HG03064 (cell line): ENCODE data around the gene HSD17B8.
"Not testable (repeated sequence)": the region's sequence is repeated elsewhere in the genome, so short reads cannot be mapped to it uniquely, and the experiment has no call there.

Experiments
- ATAC-seq: cut with Tn5 transposase; IDR thresholded peaks from one replicate; pipeline ENCODE4 v1.9.1; 2021; ENCODE audit warnings: low read depth; ENCODE audit not compliant: unreplicated experiment

Gene HSD17B8

DNA sequence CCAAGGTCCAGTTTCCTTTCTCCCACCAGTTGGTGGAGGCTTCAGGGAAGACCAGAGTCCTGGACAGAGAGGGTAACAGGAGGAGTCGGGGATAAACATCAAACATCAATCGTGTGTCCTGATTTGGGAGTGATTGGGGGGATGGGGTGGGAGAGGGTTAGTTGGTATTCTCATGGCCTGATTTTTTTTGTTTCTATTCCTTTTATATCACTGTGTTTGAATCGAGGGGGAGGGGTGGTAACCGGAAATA lies 365 bp upstream of the HSD17B8 start:
- no peak for ATAC-seq

DNA sequence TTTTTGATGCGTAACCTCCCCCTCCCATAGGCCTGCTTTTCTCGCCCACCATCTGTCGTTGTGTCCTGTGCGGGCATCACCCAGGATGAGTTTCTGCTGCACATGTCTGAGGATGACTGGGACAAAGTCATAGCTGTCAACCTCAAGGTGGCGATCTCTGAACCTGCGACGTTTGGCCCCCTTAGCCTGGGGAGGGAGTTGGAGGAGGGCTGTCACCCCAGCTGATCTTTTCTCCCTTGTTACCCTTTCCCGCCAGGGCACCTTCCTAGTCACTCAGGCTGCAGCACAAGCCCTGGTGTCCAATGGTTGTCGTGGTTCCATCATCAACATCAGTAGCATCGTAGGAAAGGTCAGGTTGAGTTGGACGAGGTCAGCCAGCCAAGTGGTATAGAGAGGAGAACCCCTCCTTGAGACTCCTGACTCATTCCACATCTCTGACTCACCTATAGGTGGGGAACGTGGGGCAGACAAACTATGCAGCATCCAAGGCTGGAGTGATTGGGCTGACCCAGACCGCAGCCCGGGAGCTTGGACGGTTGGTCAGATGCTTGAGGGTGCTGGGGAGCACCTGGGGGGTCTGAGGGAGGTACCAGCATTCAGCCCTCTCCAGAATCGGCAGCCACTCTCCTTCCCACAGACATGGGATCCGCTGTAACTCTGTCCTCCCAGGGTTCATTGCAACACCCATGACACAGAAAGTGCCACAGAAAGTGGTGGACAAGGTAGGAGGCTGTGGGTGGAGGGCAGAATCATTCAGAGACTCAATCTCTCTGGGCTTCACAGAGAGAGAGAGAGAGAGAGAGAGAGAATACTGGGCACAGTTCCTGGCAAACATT lies 954 bp downstream of the HSD17B8 start:
- ATAC-seq: no peak

DNA sequence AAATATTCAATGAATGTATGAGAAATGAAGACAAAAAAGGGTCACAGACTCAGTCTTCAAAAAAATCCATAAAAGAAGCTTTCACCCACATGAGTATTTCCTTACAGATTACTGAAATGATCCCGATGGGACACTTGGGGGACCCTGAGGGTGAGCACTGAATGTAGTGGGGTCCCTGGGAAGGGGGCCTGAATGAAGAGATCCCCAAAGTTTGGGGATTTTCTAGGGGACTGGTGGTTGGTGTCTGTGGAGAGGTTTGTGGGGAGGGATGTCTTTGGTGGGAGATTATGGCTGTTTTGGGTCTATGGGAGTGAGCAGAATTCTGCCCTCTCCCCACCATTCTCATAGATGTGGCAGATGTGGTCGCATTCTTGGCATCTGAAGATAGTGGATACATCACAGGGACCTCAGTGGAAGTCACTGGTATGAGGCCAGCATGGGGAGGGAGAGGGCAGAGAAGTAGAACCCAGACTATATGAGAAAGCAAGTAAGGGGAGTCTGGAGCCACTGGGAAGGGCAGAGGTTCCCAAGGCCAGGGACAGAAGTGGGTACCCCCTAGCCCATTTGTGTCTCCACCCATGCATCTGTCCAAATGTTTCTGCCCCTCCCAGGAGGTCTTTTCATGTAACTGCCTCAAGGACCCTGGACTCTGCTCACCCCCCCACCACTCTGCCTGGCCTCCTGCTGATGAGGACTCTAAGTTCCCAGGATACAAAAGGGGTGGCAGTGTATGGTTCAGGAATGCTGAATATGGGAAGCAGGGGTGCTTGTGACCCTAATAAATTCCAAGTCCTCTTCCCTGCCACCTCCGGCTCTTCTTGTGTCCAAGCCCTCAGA lies 1.8 kb downstream of the HSD17B8 start:
- no peak for ATAC-seq

DNA sequence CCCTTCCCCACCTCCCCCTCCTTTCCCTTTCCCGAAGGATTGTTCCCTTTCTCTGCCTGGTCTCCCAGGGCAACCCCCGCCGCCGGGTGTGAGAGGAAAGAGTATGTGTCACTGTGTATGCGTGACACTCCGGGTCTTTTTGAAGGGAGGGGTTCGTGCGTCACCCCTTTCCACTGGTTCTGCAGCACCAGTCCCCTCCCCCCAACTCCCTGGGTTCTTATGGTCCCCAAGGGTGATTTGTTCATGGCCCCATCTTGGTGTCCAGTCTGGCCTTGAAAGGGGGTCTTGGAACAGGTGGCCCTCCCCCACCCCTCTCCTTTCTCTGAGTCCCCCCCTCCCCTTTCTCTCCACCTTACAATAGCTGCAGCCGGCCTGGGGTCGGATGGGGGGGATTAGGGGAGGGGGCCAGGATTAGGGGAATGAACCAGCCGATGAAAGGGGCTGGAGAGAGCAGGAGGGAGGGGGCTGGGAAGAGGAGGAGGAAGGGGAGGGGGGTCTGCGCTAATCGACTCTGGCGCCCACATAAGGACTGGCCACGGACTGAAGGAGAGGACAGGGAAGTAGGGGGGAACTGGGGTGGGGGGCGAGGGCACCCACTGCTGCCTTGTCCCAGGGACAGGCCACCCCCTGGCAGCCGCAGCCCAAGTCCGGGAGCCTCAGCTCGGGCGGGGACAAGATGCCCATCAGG lies 2.6 kb downstream of the HSD17B8 start:
- no peak for ATAC-seq

DNA sequence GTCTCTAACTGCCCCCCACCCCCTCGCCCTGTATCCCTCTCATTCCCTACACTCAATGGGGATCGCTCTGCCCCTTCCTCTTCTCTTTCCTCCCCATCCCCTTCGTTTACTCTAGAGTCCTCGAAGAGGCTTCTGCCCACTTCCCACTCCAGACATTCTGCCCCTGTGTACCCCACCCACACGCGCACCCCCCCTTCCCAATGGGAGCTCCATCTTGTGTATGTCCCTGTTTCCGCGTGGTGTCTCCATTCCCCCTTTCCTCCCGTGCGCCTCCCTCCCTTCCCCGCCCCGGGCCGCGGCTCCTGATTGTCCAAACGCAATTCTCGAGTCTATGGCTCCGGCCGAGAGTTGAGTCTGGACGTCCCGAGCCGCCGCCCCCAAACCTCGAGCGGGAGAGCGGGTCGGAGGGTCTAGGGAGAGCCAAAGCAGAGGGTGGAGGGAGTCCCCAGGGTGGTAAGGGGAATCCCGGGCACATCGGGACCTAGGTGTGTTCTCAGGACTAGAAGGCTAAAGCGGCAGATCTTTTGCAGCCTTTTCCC lies 3.2 kb downstream of the HSD17B8 start:
- no peak for ATAC-seq

DNA sequence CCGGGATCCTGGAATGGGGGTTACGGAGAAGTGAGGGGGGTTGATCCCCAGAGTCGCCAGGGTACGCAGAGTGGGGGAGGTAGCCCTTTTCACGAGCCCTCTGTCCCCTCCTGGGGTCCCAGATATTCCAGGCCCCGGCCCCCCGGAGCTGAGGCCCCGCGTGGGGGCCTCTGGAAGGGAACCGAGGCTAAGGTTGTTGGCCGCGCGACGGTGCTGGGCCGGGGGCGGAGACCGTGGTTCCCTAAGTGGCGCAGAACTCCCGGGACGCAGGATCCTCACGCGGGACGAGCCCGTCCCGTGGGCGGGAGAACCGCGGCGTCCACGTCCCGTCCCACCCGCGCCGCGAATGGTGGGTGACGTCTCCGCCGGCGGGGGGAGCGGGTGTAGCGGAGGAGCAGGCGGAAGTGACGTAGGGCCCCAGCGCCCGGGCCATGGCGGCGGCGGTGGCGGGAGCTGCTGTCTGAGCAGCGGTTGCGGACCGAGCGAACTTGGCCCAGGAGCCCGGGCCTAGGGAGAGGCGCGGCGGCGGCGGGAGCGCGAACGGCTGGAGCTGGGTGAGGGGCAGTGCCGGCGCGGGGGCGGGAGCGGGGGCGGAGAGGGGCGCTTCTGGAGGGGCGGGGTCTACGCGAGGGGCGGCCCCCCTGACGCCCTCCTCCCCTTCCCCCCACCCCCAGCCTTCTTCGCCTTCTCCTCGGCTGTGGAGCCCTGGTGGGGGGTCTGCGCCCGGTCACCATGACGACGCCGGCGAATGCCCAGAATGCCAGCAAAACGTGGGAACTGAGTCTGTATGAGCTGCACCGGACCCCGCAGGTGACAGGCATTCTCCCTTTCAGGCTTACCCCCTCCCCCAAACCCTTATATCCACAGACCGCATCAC lies 3.9 kb downstream of the HSD17B8 start, which contains the start of gene RING1:
RING1 (plus strand) TSS at position 410 of the 877 bp plus-strand sequence; CDS start at position 733, 323 bp downstream.
- ATAC-seq: no peak

DNA sequence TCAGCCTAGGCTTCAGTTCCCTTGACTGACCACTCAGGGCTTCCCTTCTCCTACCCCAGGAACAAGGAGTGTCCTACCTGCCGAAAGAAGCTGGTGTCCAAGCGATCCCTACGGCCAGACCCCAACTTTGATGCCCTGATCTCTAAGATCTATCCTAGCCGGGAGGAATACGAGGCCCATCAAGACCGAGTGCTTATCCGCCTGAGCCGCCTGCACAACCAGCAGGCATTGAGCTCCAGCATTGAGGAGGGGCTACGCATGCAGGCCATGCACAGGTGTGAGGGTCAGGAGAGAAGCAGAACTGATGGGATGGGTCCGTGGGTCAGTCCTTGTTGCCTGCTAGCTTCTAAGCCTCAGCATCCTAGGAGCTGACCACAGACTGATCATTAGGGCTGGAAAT lies 5.4 kb downstream of the HSD17B8 start:
- ATAC-seq: no peak

DNA sequence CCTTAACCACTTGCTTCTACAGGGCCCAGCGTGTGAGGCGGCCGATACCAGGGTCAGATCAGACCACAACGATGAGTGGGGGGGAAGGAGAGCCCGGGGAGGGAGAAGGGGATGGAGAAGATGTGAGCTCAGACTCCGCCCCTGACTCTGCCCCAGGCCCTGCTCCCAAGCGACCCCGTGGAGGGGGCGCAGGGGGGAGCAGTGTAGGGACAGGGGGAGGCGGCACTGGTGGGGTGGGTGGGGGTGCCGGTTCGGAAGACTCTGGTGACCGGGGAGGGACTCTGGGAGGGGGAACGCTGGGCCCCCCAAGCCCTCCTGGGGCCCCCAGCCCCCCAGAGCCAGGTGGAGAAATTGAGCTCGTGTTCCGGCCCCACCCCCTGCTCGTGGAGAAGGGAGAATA lies 6.7 kb downstream of the HSD17B8 start:
- no peak for ATAC-seq

DNA sequence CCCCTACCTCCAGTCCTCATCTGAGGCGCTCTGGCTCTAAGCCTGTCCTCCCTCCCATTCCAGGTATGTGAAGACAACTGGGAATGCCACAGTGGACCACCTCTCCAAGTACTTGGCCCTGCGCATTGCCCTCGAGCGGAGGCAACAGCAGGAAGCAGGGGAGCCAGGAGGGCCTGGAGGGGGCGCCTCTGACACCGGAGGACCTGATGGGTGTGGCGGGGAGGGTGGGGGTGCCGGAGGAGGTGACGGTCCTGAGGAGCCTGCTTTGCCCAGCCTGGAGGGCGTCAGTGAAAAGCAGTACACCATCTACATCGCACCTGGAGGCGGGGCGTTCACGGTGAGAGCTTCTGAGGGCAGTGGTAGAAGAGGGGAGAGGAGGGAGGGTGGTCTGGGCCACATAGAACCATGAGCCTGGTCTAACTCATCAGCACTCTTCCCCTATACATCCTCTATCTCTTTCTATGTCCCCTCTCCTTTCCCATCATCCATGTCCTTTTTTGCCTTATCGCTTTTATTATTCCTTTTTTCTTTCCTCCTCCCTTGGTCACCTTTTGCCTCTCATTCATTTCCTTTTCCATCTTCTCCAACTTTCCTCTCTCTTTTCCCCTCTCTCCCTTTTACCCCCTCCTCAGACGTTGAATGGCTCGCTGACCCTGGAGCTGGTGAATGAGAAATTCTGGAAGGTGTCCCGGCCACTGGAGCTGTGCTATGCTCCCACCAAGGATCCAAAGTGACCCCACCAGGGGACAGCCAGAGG lies 7.4 kb downstream of the HSD17B8 start:
- ATAC-seq: no peak

DNA sequence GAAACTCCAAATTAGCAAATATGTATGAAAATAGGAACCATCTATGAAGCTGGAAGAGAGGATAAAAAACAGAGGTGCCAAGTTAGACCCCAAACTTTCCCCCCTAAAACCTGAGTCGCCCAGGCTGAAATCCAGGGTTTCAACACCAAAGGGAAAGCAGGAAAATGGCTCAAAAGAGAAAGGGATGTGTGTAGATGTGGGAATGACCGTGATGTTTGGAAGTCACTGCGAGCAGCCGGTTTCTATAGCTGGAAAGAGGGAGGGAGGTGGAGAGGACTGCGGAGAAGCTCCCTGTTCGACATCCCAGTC lies 8.4 kb downstream of the HSD17B8 start:
- no peak for ATAC-seq

DNA sequence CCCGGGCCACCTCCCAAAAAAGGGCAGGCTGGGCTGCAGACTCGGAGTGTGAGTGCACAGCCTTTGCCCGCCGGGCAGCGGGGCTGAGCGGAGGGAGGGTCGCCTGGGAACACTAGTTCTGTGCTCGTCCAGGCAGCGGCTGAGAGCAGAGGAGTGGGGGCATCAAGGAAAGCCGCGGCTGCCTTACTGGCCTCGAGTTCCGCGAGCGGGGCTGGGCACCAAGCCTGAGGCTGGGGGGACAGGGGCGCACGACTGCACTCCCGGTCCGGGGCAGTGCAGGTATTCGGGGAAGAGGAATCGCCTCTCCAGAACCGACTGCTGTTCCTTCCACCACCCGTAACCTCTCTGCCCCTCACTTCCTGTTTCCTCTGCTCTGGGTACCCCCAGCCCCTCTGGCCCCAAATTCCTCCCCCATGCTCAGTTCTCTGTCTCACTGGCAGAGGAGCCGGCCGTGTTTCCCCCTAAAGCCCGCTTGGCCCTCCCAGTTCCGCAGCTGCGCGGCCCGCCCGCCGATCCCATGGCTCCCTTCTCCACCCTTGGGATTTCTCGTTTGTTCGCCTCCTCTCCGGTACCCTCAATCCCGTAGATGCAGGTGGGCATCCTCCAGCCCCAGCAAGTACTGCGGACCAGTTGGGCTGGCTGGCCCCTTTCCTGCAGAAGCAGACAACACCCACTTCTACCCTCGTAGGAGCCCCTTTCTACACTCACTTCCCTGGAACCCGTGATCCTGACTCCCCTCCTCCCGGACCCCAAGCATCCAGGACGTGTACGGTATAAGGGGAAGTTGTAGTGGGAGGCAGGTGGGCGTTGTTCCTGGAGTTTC lies 8.9 kb downstream of the HSD17B8 start:
- no peak for ATAC-seq

DNA sequence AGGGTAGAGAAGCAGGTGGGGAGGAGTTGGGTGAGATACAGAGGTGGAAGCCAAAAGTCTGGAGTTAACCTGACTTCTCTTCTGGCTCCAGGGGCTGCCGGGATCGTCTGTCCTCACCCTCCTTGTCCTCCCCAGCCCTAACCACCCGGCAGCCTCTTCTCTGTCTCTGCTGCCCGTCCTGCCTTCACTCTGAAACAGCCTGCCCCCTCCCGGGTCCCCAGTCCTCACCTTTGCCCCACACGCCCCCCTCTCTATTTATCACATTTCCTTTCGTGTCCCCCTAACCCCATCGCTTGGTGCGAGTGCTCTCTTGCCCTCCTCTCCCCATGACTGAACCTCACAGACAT lies 9.5 kb downstream of the HSD17B8 start:
- ATAC-seq: no peak

DNA sequence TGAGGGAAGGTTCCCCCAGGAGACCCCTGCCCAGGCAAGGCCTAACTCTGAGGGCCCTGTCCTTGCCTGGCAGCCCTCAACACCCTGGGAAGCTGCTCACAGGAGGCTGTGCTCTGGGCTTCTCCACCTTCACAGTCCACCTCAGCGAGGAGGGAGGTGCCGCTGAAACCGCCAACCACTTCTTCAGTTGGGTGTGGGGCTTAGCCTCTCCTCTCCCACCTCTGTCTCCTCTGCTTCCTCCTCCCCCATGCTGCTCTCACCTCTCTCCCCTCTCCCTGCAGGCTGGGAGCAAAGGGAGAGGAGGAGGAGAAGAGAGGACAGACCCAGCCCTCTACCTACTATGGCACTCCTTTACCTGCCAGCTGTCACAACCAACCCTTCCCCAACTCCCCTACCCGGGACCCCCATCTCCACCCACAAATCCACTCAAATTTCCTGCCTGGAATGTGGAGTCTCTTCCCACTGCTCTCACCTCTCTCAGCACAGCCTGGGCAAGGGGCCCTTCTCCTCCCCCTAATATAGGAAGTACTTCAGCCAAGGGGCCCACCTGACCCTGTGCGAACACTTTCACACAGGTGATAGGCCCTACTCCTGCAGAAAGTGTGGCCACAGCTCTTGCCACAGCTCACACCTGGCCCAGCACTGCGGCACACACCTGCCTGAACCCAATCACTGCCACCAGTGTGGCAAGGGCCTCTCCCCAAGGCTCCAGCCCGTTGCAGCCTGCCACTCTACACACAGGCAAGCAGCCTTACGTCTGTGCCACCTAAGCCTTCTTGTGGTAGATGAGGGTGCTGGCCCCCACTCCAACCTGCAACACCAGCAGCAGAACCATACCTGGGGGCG lies 11.0 kb downstream of the HSD17B8 start:
- ATAC-seq: no peak

DNA sequence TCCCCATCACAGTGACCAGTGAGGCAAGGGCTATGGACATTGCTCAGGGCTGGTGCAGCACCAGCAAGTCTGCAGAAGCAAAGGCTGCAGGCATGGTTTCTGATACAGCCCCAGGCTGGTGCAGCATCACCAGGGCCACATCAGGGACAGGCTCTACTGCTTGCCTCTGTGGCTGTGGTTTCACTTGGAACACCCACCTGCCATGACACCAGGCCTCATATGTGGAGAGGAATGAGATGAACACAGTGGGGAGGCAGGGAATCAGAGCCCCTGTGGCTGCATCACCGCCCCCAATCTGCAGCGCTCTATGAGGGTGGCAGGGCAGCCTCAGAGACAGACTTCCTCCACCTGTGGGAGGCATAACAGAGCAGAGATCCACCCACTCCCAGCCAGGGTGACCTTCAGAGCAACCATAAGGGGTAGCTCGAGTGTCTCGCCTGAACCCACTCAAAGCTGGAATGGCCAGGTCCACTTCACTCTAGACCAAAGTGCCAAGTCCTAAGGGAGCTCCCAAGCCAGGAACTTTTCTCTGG lies 11.7 kb downstream of the HSD17B8 start:
- ATAC-seq: no peak

DNA sequence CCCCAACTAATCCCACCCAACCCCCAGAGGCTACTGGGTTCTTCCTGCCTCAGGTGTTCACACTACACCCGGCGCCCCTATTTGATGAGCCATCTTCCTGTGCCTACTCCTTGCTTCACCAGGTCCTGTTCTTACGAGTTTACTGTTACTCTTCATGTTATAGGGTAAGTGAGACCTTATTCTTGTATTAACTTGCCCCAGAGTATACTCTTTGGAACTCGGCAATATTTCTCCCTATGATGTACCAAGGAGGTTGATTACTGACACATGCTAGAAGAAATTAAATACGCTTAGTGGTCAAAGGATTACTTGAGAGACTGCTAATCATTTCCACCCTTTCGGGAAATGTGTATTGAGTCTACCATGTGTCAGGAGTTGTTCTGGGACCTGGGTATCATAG lies 12.8 kb downstream of the HSD17B8 start:
- ATAC-seq: no peak

DNA sequence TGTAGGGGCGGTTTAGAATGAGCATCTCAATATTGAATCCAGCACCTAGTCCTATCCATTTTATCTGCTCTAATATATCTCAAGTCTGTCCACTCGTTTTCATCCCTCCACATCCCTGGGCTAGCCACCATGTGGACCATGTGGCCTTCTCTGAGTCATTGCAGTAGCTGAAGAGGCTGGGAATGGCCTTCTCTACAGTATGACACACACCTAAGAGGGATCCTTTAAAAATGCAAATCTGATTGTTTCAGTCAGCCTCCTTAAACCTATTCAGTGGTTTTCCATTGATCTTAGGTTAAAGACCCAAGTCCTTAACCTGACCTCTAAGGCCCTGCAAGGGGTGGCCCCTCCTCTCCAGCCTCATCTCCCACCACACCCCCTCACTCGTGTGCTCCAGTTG lies 13.2 kb downstream of the HSD17B8 start:
- no peak for ATAC-seq

DNA sequence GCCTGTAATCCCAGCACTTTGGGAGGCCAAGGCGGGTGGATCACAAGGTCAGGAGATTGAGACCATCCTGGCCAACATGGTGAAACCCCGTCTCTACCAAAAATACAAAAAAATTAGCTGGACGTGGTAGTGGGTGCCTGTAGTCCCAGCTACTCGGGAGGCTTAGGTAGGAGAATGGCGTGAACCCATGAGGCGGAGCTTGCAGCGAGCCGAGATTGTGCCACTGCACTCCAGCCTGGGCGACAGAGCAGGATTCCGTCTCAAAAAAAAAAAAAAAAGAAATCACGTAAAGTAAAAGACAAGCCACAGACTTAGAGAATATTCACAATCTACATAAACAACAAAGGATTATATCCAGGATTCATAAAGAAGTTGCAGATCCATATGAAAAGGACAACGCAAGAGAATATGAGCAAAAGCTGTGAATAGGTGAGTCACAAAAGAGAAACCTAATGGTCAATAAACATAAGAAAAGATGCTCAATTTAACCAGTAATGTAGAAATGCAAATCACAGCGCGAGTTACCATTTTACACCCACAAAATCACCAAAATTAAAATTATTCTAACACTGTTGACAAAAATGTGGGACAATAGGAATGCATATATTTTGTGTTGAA lies 22.2 kb downstream of the HSD17B8 start:
- not testable (repeated sequence) for ATAC-seq
